ENCODE measurements around the gene P4HA2. TPM values are rescaled to one million over a fixed set of nuclear protein-coding genes. Genes with fewer than 3 reads are reported as not detected.

Gene P4HA2
- total and polyA plus RNA-seq, 10 donors = 2.7 to 38.1 (median 12.9) TPM

DNA sequence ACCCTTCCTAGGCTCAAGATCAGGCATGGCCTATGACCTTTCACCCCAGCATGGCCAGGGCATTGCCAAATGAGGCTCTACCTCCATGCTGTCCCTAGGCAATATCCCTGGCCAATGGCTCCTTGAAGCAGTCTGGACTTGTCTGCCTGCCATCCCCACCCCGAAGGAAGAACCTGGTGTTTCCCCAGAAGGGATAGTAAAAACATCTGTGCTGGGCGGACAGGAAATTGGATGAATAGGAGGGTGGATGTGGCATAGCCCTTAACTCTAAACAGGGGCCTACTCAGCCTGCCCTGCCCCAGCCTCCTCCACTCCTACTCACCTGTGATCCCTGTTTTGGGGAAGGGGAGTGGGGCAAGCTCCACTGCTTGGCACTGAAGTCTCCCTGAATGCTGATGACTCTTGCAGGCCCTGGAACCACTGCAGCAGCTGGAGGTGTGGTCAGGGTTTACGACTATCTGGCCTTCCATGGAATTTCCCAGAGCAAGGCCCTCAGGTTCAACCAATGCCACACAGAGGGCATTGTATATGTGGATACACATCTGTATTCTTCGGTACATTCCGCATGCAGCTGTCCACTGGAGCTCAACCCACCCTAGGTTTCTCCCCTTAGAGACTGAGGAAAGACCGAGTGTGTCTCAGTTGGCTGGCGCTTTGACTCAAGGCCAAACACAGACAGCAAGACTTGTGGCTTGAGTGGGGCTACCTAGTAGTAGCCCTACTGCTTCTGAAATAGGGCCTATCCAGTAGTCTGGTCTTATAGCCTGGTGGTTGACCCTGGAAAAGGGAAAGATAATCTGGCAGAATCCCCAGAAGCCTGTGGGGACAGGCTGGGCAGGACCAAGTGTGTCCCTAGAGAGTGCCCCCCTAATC is 6.4 kb upstream of the P4HA2 start:
- Histone ChIP-seq H3K27me3 (replicated peaks in 1 of 7) (peaks cover 0 to under 1% (median 0%) of the 10 kb centered on the region in 7 donors), H3K4me3 (no peak overlapping the region)
- peak; percentile 25 for DNase-seq

GRCh38 chr5:132233081-132233480 is 5.4 kb upstream of the P4HA2 start:
- H3K9me3 ChIP-seq = no peaks in the 10 kb centered on the region
- DNase-seq = no peak
- H3K27ac ChIP-seq = no peak overlapping the region
- H3K4me1 ChIP-seq = peaks cover 0 to 28% (median 10%) of the 10 kb centered on the region in 6 donors
- 86 to 95% (median 90%) methylated on average over 1 of the region's 1 CpG for WGBS, 5 donors
- intact Hi-C loops (cut with DNase I; ENCODE audit: low total_unique reads) = no loop called here
- no peaks in the 10 kb centered on the region for H3K36me3 ChIP-seq
- no peak overlapping the region for H3K4me3 ChIP-seq
- peaks cover 0 to 10% (median 2%) of the 10 kb centered on the region in 7 donors for H3K27me3 ChIP-seq (replicated peaks in 1 of 7)
- TF ChIP-seq POLR2A (IDR thresholded peaks at IDR 0.05) (no peak), POLR2AphosphoS5 (IDR thresholded peaks at IDR 0.05) (no peak), CTCF (IDR thresholded peaks at IDR 0.05 in 8 of 11, conservative IDR thresholded peaks at IDR 0.05 in 3 of 11) (no peak)

More for the DNA sequence above, 6.4 kb upstream of the P4HA2 start:
- TF ChIP-seq CTCF (IDR thresholded peaks at IDR 0.05 in 8 of 11, conservative IDR thresholded peaks at IDR 0.05 in 3 of 11) (no peak), POLR2AphosphoS5 (IDR thresholded peaks at IDR 0.05) (no peak), POLR2A (IDR thresholded peaks at IDR 0.05) (no peak)
- H3K9me3 ChIP-seq = no peaks in the 10 kb centered on the region
- intact Hi-C loops (cut with DNase I; ENCODE audit: low total_unique reads) = no loop called here
- H3K27ac ChIP-seq = no peak overlapping the region
- H3K4me1 ChIP-seq = peaks cover 0 to 19% (median 2%) of the 10 kb centered on the region in 6 donors
- WGBS, 5 donors = 92 to 97% (median 95%) methylated on average over 7 of the region's 7 CpGs
- no peaks in the 10 kb centered on the region for H3K36me3 ChIP-seq

DNA sequence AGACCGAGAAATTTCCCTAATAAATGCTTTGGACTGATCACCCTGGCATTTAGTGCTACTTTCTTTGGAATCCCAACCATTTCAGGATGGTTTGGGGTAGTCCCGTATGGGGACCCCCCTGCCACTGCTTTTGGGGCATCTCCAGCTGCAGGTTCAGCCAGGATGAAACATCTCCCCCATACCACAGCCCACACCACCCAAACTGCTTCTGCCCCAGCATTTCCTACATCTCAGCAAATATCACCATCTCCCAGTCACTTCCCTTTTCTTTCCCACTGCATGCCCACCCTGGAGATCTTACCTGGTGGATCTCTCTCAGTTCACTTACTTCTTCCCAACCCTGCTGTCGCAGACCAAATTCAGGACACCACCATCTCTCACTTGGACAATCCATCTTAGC is 4.8 kb upstream of the P4HA2 start:
- intact Hi-C loops (cut with DNase I; ENCODE audit: low total_unique reads) = no loop called here
- no peak overlapping the region for H3K4me3 ChIP-seq
- 68 to 82% (median 70%) methylated on average over 3 of the region's 3 CpGs for WGBS, 5 donors
- H3K36me3 ChIP-seq = no peaks in the 10 kb centered on the region
- peak; percentile 41 for DNase-seq
- peaks cover 0 to 34% (median 15%) of the 10 kb centered on the region in 6 donors for H3K4me1 ChIP-seq
- no peak overlapping the region for H3K27ac ChIP-seq
- peaks cover 0 to 17% (median 8%) of the 10 kb centered on the region in 7 donors for H3K27me3 ChIP-seq (replicated peaks in 1 of 7)
- no peaks in the 10 kb centered on the region for H3K9me3 ChIP-seq
- no peak for TF ChIP-seq POLR2AphosphoS5 (IDR thresholded peaks at IDR 0.05)
- TF ChIP-seq POLR2A (IDR thresholded peaks at IDR 0.05) = no peak
- no peak for TF ChIP-seq CTCF (IDR thresholded peaks at IDR 0.05 in 8 of 11, conservative IDR thresholded peaks at IDR 0.05 in 3 of 11)

DNA sequence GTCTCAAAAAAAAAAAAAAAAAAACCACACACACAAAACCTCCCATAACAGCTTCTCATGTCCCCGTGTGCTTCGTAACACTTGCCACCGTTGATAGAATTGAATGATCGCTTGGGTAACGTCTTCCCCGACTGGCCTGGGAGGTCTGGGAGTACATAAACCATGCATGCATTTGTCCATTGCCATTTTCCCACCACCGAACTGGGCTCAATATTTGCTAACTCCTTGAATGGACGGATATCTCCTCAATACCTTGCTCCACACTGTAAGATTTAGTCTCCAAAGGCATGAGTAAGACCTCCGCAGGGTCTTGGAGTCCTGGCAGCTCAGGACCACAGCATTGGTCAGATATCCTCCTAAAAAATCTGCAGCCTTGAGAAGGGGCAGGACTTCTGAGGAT is 3.2 kb upstream of the P4HA2 start:
- Histone ChIP-seq H3K4me3 (no peak overlapping the region), H3K36me3 (no peaks in the 10 kb centered on the region), H3K4me1 (peaks cover 0 to 50% (median 25%) of the 10 kb centered on the region in 6 donors), H3K9me3 (no peaks in the 10 kb centered on the region), H3K27me3 (replicated peaks in 1 of 7) (peaks cover 0 to 29% (median 11%) of the 10 kb centered on the region in 7 donors), H3K27ac (no peak overlapping the region)
- 81 to 91% (median 89%) methylated on average over 9 of the region's 9 CpGs for WGBS, 5 donors
- TF ChIP-seq POLR2A (IDR thresholded peaks at IDR 0.05) = no peak
- TF ChIP-seq CTCF (IDR thresholded peaks at IDR 0.05 in 8 of 11, conservative IDR thresholded peaks at IDR 0.05 in 3 of 11) = no peak
- TF ChIP-seq POLR2AphosphoS5 (IDR thresholded peaks at IDR 0.05) = no peak
- peak; percentile 5 for DNase-seq
- intact Hi-C loops (cut with DNase I; ENCODE audit: low total_unique reads) = no loop called here
